ENCODE results near the gene LKAAEAR1.

- TF ChIP-seq, protein P1, sequence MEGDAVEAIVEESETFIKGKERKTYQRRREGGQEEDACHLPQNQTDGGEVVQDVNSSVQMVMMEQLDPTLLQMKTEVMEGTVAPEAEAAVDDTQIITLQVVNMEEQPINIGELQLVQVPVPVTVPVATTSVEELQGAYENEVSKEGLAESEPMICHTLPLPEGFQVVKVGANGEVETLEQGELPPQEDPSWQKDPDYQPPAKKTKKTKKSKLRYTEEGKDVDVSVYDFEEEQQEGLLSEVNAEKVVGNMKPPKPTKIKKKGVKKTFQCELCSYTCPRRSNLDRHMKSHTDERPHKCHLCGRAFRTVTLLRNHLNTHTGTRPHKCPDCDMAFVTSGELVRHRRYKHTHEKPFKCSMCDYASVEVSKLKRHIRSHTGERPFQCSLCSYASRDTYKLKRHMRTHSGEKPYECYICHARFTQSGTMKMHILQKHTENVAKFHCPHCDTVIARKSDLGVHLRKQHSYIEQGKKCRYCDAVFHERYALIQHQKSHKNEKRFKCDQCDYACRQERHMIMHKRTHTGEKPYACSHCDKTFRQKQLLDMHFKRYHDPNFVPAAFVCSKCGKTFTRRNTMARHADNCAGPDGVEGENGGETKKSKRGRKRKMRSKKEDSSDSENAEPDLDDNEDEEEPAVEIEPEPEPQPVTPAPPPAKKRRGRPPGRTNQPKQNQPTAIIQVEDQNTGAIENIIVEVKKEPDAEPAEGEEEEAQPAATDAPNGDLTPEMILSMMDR (conservative IDR thresholded peaks at IDR 0.05; ENCODE audit: low read length) = no peak
- TF ChIP-seq EZH2phosphoT487 (IDR thresholded peaks at IDR 0.05; ENCODE audit: borderline replicate concordance, low read depth, low read length) = no peak
Measured at GRCh38 chr20:64058536-64058935, 25.7 kb downstream of the LKAAEAR1 start.

All from OCI-LY7 (cell line).